Activated CD8-positive, alpha-beta memory T cell treated with anti-CD3 and anti-CD28 coated beads, Interleukin-2, amount 50 U/mL, for 24 hours (primary cell): ENCODE measurements around the gene CFI.

Experiments used
- DNase-seq: peaks from one replicate; pipeline ENCODE4 v3.0.0-alpha.2; 2020; ENCODE audit errors: extremely low read depth

Gene CFI

DNA sequence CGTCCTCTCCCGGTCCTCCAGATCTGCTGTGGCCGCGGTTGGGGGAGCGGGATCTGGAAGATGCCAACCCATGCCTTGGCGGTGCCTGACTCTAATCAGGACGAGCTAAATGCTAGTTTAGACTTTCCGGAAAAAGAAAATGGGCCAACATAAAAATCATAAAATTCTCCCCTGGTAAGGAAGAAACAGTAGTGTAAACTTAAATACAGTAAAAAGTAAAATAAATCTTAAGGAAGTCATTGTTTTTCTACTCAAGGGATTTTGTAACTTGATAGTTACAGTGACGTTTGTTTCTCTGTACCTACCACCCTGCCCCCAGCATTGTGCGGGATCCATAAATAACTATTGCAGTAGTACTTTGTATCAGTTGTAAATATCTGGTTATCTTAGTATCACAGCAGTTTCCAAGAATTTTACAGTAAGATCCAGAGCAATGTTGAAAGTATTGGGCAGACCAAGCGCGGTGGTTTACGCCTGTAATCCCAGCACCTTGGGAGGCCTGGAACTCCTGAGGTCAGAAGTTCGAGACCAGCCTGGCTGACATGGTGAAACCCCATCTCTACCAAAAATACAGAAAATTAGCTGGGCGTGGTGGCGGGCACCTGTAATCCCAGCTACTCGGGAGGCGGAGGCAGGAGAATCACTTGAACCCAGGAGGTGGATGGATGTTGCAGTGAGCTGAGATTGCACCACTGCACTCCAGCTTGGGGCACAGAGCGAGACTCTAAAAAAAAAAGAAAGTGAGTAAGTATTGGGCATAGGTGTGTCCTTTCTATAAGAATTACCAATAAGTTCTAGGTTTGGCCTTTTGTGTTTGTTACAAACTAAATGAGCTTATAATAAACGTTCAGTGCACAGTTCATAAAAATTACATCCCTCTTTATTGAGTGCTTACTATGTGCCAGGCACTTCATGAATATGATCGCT, 70.9 kb downstream of the CFI start:
- no peak for DNase-seq

DNA sequence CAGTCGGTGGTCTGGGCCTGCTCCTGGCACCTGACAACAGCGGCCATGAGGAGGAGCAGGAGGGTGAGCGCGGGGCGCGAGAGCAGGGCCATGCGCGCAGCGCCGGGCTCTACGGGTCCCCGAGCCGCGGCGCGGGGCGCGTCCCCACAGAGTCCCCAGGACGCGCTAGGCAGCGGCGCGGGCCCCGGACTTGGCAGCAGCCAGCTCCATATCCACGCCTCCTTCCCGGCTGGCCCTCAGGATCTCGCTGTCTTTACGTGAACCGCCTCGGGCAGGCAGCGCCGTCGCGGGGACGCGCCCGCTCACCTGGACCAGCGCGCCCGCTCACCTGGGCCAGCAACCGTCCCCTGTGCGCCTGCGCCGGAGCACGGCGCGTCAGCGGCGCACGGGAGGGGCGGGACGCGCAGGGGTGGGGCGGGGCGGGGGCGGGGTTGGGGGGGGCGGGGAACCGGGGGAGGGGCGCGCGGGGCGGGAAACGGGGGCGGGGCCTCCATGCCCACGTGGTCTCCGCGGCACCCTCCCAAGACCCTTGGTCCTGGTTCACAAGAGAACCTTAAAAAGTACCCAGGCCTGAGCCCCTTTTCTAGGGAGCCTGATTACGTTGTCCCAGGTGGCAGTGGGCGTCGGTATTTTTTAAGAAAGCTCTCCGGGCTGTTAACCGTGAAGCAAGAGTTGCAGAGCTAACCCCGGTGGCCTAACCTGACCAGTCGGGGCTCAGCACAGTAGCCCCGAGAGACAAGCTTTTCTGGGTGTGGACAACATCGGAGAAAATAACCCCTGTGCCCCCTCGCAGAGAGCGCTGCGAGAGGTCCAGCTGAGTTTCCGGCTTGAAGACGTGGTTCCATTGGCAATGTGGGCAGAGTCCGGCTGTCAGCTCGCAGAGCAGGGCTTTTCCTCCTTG, 71.8 kb downstream of the CFI start, which contains the start of gene PLA2G12A:
Gene PLA2G12A (minus strand): TSS at position 353 of the 901 bp plus-strand sequence. CDS start 261 bp downstream, at position 92.
- peak; percentile 8 for DNase-seq

DNA sequence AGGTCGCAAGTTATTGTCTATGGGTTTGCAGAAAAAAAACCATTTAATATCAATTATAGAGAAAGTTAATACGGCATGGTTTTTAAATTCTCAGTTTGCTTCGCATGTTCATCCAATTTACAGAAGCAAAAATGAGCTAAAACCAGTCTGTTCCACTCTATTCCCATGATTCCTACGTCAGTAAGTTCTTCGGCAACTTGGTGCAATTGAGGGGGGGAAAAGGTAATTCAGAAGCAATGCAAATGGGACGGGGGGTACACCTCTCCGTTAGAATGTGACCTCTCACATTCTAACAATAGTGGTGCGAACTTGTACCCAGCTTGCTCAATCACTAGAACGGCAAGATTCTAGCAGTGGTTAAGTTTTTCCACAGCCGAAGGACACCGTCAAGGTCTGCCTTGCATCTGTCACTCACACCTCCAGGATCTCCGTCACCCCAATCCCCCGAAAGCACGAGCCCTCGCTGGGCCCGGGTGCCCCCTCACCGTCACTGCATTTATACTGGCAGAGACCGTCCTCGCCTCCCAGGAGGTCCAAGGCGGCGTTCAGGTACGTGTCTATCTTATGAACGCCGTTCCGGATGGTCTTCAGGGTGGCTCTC, 72.6 kb downstream of the CFI start:
- no peak for DNase-seq

DNA sequence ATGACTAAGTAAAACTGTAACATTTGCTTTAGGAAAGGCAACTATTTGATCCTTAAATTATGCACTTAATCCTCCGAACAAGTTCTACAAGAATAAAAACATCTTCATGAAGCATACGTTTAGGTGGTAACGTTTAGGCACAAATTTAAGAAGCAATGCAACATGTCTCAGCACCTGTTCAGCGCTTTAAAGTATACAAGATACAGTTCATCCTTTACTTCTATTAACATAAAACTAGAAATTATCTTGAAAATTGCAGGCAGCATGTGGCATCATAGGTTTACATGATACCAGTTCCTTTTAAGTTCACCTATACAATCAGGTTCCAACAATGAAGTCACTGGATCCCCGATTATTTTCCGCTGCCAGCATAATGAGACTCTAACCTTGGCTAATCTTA, 73.4 kb downstream of the CFI start:
- no peak for DNase-seq

DNA sequence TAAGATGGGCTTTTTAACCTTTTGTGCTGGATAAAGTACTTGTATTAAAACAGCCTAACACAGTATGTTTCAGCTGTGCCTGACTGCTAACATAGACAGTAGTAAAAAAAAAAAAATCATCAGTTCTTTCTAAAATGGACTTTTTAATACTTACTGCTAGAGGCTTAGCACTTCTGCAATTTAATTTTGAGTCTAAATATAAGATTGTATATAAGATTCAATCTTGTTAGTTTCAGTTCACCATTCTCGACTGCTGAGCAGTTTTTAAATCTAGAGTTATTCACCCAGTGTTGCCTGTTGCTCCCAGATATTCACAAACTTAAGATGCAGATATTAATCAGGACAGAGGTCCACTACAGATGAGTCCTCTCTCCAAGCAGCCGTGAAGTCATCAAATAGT, 78.7 kb downstream of the CFI start:
- DNase-seq: no peak

DNA sequence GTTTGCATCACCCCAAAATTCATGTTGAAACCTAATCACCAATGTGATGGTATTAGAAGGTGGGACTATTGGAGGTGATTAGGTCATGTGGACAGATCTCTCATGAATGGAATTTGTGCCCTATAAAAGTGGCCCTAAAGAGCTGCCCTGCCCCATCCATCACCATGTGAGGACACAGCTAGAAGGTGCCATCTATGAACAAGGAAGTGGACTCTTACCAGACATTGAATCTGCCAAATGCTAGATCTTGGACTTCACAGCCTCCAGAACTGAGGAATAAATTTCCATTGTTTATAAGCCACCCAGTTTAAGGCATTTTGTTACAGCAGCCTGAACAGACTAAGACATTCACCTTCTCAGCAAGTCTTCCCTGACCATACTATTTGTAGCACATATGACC, 79.4 kb downstream of the CFI start:
- DNase-seq: no peak

DNA sequence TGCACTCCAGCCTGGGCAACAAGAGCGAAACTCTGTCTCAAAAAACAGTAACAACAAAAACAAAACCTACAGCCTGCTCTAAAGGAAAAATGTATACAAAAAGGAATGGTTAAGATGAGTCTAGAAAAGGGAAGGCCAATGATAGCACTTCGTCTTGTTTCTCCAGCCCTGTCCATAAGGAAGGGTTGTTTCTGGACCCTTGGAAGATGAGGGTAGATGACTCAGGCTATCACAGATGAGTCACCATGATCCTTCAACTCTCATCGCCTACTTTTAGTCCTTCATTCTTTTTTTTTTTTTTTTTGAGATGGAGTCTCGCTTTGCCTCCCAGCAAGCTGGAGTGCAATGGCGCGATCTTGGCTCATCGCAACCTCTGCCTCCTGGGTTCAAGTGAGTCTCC, 80.8 kb downstream of the CFI start:
- DNase-seq: no peak

DNA sequence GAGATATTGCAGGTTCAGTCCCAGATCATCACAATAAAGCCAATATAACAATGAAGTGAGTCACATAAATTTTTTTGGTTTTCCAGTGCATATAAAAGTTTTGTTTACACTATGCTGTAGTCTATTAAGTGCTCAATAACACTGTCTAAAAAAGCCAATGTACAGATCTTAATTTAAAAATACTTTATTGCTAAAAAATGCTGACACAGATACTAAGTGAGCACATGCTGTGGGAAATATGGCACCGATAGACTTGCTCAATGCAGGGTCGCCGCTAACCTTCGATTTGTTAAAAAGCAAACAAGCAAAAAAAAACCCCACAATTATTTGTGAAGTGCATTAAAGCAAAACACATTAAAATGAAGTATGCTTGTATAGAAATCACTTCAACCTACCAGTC, 82.2 kb downstream of the CFI start:
- DNase-seq: no peak

DNA sequence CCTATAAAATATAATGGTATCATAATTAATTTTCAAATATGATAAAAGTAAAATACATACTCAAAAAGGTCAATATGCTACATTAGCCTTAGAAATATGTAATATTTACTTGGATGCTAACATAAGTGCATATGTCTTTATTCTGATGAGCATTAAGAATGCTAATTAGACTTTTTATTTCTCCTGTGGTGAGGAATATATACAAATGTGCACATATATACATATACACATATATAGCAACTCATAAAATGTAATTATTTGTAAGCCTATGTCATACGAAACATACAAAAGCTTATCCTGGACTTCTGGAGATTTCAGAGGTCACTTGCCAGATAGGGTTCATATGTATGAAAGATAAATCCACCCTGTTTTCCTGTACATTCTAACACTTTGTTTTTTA, 83.0 kb downstream of the CFI start:
- DNase-seq: no peak

DNA sequence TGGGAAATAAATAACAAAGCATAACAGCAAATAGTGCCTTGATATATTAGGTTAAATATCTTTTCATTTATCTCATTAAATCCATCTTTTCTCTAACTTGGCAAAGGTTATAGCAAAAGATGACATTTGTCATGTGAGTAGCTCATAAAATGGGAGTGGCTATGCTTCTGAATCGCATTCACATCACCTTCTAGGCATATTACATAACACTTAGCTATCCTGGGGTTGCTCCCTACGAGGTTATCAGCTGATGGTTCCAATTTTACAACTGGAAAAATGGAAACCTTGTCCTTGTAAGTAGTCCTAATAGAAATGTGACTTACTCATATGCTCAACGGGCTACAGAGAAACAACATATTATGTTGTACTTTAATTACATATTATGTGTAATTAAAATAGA, 88.3 kb downstream of the CFI start:
- DNase-seq: no peak

DNA sequence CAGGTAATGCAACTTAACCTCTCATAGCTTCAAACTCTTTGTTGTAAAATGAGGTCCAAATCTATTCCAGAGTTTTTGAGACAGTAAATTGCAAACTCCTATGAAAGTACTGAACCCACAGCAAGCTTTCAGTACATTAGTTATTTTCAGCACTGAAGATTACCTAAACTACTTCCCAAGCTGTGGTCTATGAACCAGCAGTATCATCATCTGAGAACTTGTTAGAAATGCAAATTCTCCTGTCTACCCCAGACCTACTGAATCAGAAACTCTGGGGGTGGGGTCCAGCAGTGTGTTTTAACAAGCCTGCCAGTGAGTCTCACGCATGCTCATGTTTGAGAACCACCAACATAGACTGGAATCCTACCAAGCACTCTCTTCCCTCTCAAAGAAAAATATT, 92.8 kb downstream of the CFI start:
- DNase-seq: no peak

DNA sequence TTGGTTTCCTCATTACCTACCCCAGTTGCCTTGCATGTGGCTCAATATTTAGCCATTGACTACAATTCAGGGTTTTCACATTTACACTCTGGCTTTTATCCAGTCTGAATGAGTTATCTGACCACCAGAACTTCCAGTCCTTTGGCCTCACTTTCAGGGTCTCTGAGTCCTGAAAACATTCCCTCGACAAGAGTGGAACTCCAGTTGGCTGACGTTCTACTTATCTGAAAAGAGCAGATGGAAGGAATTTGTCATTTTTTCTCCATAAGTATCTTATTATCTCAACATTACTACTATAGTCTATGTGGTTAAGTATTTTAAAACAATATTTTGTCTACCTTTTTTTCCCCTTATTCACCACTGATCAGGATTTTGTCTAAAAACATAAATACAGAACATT, 93.4 kb downstream of the CFI start:
- no peak for DNase-seq

DNA sequence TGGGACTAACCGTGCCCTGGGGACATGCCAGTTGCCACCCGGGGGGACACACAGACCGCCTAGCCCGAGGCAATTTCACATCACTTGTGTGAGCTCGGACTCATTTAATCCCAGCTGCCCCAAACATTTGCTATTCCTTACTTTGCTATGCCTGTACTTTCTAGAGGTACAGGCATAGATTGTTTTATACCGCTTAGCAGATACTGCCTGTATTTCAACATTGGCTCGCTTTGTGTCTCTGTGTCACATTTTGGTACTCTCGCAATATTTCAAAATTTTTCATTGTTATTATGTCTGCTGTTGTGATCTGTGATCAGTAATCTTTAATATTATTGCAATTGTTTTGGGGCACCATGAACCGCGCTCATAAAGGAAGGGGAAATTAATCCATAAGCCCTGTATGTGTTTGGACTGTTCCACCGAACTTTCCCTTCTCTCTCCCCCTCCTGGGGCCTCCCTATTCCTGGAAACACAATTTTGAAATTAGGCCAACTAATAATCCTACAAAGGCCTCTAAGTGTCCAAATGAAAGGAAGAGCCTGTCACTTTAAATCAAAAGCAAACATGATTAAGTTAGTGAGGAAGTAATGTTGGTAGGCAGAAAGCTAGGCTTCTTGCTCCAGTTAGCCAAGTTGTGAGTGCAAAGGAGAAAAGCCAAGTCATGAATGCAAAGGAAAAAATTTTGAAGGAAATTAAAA, 98.0 kb downstream of the CFI start:
- no peak for DNase-seq

DNA sequence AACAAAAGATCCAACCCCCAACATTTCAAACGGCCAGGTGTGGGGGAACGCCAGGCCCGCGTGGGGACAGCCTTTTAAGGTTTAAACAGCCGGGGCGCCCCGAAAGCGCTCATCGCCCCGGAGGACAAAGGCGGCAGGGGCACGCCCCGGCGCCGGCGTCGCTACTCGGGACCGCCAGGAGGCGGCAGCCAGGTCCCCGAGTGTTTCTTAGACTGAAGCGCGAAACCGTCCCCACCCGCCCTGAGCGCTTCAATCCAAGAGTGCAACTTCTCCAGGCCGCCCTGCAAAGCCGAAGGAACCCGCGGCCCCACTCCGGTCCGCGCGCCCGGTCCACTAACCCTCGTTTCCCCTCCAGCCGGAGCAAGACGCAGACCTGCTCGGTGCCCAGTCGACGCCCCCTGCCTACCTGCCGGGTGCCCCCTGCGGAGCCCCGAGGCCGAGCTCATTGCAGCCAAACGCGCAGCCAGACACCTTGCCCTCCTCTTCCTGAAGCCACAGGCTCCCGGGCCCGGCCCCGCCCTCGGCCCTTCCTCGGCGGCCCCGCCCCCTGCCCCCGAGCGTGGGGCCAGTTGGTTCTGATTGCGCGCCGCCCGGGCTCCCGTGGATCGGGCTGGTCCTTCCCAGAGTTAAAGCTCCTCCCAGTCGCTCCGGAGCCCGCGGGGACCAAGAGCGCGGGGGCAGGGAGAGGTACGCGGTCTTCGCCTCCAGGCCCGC, 98.7 kb downstream of the CFI start, which contains the start of gene CASP6:
Gene CASP6 (minus strand): TSS at position 496 of the 714 bp plus-strand sequence. CDS start 50 bp downstream, at position 446.
- peak; percentile 25 for DNase-seq

DNA sequence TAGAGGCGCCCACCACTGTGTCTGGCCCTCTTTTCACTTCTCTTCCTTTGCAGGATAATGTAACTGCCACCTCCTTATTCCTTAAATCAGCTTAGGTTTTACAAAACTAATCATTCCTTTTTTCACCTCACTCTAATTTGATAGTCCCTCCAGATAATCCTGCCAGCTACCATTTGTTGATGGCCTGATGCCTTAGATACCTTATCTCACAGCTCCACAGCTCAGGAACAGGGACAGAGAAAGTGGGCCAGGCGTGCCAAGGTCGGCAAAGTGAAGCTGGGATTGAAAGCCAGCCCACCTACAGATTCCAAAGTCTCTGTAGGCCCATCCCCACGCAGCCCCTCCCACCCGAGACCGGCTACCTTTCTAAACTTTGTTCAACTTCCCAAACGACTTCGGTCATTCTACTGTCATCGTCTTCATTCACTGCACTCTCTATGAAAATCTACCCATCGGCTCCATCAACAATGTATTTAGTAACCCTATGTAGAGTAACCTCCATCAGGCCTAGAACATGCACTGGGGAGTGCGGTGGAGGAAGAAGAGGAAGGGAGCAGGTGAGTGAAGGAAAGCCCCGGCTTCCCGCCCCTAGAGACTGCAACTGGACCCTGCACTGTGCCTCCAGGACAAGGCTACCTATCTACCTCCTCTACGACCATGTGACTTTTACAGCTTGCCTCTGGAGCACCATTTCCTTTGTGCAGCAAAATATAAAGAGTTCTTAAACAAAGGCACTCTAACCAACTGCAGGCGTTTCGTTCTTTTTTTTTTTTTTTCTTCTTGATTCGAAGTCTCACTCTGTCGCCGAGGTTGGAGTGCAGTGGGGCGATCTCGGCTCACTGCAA, 100.0 kb downstream of the CFI start:
- no peak for DNase-seq

DNA sequence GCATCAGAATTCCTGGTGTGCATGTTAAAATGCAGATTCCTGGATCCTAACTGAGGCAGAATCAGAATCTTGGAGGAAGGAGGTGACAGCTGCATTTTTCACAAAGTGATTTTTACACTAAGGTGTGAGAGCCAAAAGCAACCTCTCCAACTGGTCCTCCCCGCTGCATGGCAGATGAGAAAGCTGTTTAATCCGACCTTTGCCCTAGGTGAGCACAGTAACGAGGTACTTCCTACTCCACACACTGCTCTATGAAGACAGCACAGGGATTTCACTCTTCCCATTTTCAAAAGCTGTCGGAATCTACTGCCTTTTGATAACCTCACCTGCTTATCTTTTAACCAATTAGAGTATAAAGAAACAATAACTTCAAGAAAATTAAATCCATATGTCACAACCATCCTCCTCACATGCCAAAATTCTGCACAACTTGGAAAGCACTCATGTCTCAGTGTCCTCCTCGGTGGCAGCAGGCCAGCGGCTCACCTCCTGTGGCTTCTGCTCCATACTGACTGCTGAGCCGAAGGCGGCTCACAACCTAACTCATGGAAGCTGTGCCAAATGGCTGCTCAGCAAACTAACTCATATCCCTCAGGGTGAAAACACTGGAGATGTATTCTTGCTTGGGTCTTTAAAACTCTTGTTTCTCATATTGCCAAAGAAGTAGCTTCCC, 102.1 kb downstream of the CFI start:
- DNase-seq: no peak

DNA sequence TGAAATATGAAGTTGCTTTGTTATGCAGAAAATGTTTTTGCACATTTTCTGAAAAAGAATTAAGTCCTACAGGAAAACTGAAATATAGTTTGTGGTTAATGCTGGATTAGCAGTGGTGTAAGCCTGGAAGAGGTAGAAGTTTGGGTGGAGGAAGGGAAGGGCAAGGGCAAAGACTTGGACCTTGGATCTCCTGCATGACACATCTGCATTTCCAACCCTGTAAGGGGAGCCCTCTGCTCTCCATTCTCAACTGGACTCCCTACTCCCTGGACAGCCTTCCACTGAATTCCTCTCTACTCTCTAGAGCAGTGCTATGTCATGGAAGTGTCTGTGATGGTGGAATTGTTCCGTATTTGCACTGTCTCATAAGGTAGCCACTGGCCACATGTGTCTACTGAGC, 103.1 kb downstream of the CFI start:
- no peak for DNase-seq

DNA sequence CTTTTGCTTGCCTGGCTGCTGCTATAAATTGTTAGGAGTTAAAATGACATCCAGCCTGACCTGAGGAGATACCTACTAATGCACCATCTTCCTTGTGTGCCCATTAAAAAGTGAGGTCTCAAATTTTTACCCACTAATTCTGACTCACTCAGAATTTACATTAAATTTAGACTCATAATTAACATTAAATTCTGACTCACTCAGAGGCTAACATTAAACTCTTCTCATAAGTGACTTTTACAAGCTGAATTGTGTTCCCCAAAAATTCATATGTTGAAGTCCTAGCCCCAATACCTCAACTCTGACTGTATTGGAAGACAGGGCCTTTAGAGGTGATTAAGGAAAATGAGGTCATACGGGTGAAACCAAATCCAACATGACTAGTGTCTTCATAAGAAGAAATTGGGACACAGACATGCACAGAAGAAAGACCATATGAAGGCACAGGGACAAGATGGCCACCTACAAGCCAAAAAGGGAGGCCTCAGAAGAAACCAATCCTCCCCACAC, 110.3 kb downstream of the CFI start:
- no peak for DNase-seq
